Stomach (tissue), 9 donors: ENCODE data around the gene TTC32. TPM values are rescaled to one million over a fixed set of nuclear protein-coding genes. Genes with fewer than 3 reads are reported as not detected.

Source experiments
- DNase-seq, 2 donors: peaks; one replicate each; pipeline versions ENCODE4 v3.0.0 to v3.0.0-alpha.2; 2013 to 2019
- H3K27ac ChIP-seq, 5 donors: fragments of 200-600 bp in 4 of 5; sonication (generic) in 4 of 5; one replicate each; pipeline ENCODE4 v1.5.1; 2013 to 2019; ENCODE audit warnings: mild to moderate bottlenecking in 1 of 5, moderate library complexity in 1 of 5
- H3K27me3 ChIP-seq, 3 donors: fragments of 200-600 bp; sonication (generic); one replicate each; pipeline ENCODE4 v1.5.1; 2017 to 2019; ENCODE audit warnings: mixed run types in 1 of 3
- H3K36me3 ChIP-seq, 4 donors: fragments of 200-600 bp; sonication (generic); 1 replicate in 3 of 4; 2 replicates in 1 of 4; pipeline ENCODE4 v1.5.1; 2016 to 2019
- H3K4me1 ChIP-seq, 4 donors: fragments of 200-600 bp; sonication (generic); one replicate each; pipeline ENCODE4 v1.5.1; 2016 to 2019
- H3K4me3 ChIP-seq, 4 donors: fragments of 200-600 bp; sonication (generic) in 3 of 4; one replicate each; pipeline ENCODE4 v1.5.1; 2016 to 2019; ENCODE audit warnings: mild to moderate bottlenecking in 1 of 4
- H3K9me3 ChIP-seq, 4 donors: fragments of 200-600 bp; sonication (generic); one replicate each; pipeline ENCODE4 v1.5.1; 2016 to 2019
- CTCF ChIP-seq, 7 experiments: fragments of 450-650 bp in 4 of 7; fragments of 200-600 bp in 3 of 7; sonication (generic) in 3 of 7; IDR thresholded peaks; one replicate each; pipeline ENCODE4 v1.5.1; 2016 to 2019; ENCODE audit warnings: antibody characterized with exemption in 7 of 7, control low read depth in 2 of 7, mild to moderate bottlenecking in 1 of 7
- EP300 ChIP-seq: sonication (generic); formaldehyde crosslinking; IDR thresholded peaks from one replicate; pipeline ENCODE4 v1.6.1; 2017; ENCODE audit warnings: antibody characterized with exemption
- POLR2A ChIP-seq, 4 donors: fragments of 450-650 bp; IDR thresholded peaks; one replicate each; pipeline ENCODE4 v1.6.1; 2016; ENCODE audit warnings: antibody characterized with exemption in 4 of 4, control low read depth in 2 of 4, mild to moderate bottlenecking in 1 of 4, moderate library complexity in 1 of 4
- POLR2AphosphoS5 ChIP-seq, 3 donors: sonication (generic); formaldehyde crosslinking; IDR thresholded peaks; one replicate each; pipeline ENCODE4 v1.6.1; 2016; ENCODE audit warnings: antibody characterized with exemption in 3 of 3
- WGBS, 5 donors: extraction: QIAGEN DNeasy Blood & Tissue Kit in 3 of 5; methylation state at CpG; one replicate each; pipeline versions ENCODE4 v1.1.5 to v1.1.7; 2013 to 2018; 5-methylcytosine and 5-hydroxymethylcytosine counted together
- intact Hi-C: fragments of 100-400 bp; cut with DNase I; formaldehyde crosslinking; loops from one replicate; pipeline ENCODE4 v1.15.1; 2023; ENCODE audit warnings: low total_unique reads
- polyA plus RNA-seq, 3 donors: library from polyadenylated mRNA; stranded (reverse); fragments of 200-250 nt; gene quantifications; one replicate each; pipeline ENCODE4 v1.2.3, GENCODE V29; 2013
- total RNA-seq, 5 donors: library from RNA; depleted of rRNA; stranded (reverse); fragments of >200 nt; gene quantifications; one replicate each; pipeline versions ENCODE4 v1.1.0 to v1.2.3, GENCODE V29; 2014 to 2016
- donor health status: healthy with polysubstance abuse.
- donor health status: Bipolar disorder and iron deficiency.
- donor health status: healthy.

The TTC32 gene
- total and polyA plus RNA-seq, 8 donors = 4.1 to 35.4 (median 19.1) TPM; not detected in 1

- Histone ChIP-seq H3K27ac (no peak overlapping the region), H3K4me1 (no peaks in the 10 kb centered on the region), H3K9me3 (no peaks in the 10 kb centered on the region), H3K36me3 (no peaks in the 10 kb centered on the region), H3K4me3 (no peak overlapping the region), H3K27me3 (no peaks in the 10 kb centered on the region)
- intact Hi-C loops = no loop called here
- 94 to 100% (median 96%) methylated on average over 6 to 8 of the region's 8 CpGs for WGBS, 5 donors
- DNase-seq = no peak
- TF ChIP-seq POLR2AphosphoS5 (IDR thresholded peaks at IDR 0.05) (no peak), EP300 (no peak), POLR2A (IDR thresholded peaks at IDR 0.05) (no peak), CTCF (IDR thresholded peaks at IDR 0.05) (no peak)
Observed at GRCh38 chr2:19883971-19884720, 17.6 kb downstream of the TTC32 start.

- no peak for DNase-seq
- TF ChIP-seq EP300 (no peak), POLR2A (IDR thresholded peaks at IDR 0.05) (no peak), POLR2AphosphoS5 (IDR thresholded peaks at IDR 0.05) (no peak), CTCF (IDR thresholded peaks at IDR 0.05) (no peak)
- Histone ChIP-seq H3K36me3 (no peaks in the 10 kb centered on the region), H3K4me3 (no peak overlapping the region), H3K9me3 (no peaks in the 10 kb centered on the region), H3K4me1 (no peaks in the 10 kb centered on the region), H3K27ac (no peak overlapping the region), H3K27me3 (no peaks in the 10 kb centered on the region)
- 31 to 64% (median 38%) methylated on average over 2 of the region's 2 CpGs for WGBS, 5 donors
- intact Hi-C loops = no loop called here
Observed at GRCh38 chr2:19883486-19883885, 18.3 kb downstream of the TTC32 start.

GRCh38 chr2:19882286-19882685 is 19.5 kb downstream of the TTC32 start:
- Histone ChIP-seq H3K4me1 (no peaks in the 10 kb centered on the region), H3K36me3 (no peaks in the 10 kb centered on the region), H3K27me3 (no peaks in the 10 kb centered on the region), H3K4me3 (no peak overlapping the region), H3K9me3 (no peaks in the 10 kb centered on the region), H3K27ac (no peak overlapping the region)
- TF ChIP-seq POLR2AphosphoS5 (IDR thresholded peaks at IDR 0.05) (no peak), CTCF (IDR thresholded peaks at IDR 0.05) (no peak), POLR2A (IDR thresholded peaks at IDR 0.05) (no peak), EP300 (no peak)
- no peak for DNase-seq
- intact Hi-C loops = no loop called here
- WGBS, 5 donors = 85 to 95% (median 92%) methylated on average over 2 of the region's 2 CpGs

- WGBS, 5 donors = 46 to 80% (median 71%) methylated on average over 1 to 2 of the region's 2 CpGs
- H3K27ac ChIP-seq = no peak overlapping the region
- intact Hi-C loops = no loop called here
- H3K9me3 ChIP-seq = no peaks in the 10 kb centered on the region
- H3K4me3 ChIP-seq = no peak overlapping the region
- no peaks in the 10 kb centered on the region for H3K36me3 ChIP-seq
- no peak for DNase-seq
- H3K4me1 ChIP-seq = no peaks in the 10 kb centered on the region
- TF ChIP-seq EP300 (no peak), POLR2AphosphoS5 (IDR thresholded peaks at IDR 0.05) (no peak), CTCF (IDR thresholded peaks at IDR 0.05) (no peak), POLR2A (IDR thresholded peaks at IDR 0.05) (no peak)
- no peaks in the 10 kb centered on the region for H3K27me3 ChIP-seq
Observed at GRCh38 chr2:19881908-19882265, 19.9 kb downstream of the TTC32 start.
